A673 (cell line): ENCODE measurements around the gene CDH20.

ENCODE experiments used
- CTCF ChIP-seq: fragments of 300-800, 200-600 bp; sonication (generic); conservative IDR thresholded peaks from 2 replicates; pipeline ENCODE4 v1.5.1; 2017; ENCODE audit warnings: low read depth, mild to moderate bottlenecking, antibody characterized with exemption, low read length, moderate library complexity, mixed read lengths
- EZH2 ChIP-seq: fragments of 200-600 bp; sonication (generic); IDR thresholded peaks from 2 replicates; pipeline ENCODE4 v1.6.1; 2017; ENCODE audit warnings: borderline replicate concordance, low read depth, mild to moderate bottlenecking, mixed read lengths, antibody characterized with exemption, low read length; ENCODE audit not compliant: poor library complexity, severe bottlenecking

DNA sequence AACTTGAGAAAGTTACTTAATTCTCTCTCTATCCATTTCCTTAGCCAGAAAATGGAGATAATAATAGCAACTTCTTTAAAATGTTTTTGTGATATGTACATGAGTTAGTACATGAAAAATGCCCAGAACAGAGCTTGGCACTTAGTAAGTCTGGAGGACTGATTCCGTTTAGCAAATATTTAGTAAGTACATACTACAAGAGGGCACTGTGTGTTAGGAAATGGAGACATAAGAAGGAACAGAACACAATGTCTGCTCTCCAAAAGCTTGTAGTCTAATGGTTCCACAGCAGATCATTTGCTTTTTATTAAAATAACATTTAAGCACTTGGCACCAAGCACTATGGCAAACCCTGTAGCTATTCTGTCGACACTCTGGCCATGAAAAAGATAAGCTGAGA, 47.5 kb upstream of the CDH20 start:
- TF ChIP-seq CTCF (no peak), EZH2 (no peak)
